K562 (cell line): ENCODE results near the gene C1orf174. TPM values are rescaled to one million over a fixed set of nuclear protein-coding genes. Genes with fewer than 3 reads are reported as not detected.
A peak's percentile ranks its signal among the peaks of the same experiment; 100 is the strongest.

ENCODE experiments used
- ATAC-seq: fragments of 200-7000 bp; cut with Tn5 transposase; 3 replicates; pipeline ENCODE4 v1.9.1; 2020; ENCODE audit warnings: moderate library complexity
- BruUV-seq: library from RNA; stranded (reverse); fragments of 400-500 nt; replicated peaks from 2 replicates; lab custom pipeline; 2021; lab: Mats Ljungman, UMichigan
- CTCF ChIA-PET: fragments of 300-600 bp; formaldehyde crosslinking; extraction: SDS; loops from one replicate; lab custom pipeline; 2021; ENCODE audit warnings: low intra/inter-chr PET ratio; lab: Yijun Ruan, JAX
- POLR2A ChIA-PET: fragments of 300-600, 350-650 bp; sonication (Branson Sonifier 250); formaldehyde crosslinking; extraction: SDS; loops from one replicate; lab custom pipeline; 2021; ENCODE audit warnings: antibody characterized with exemption, inconsistent platforms; lab: Yijun Ruan, JAX
- DNase-seq, 4 experiments: peaks; one replicate each; pipeline versions ENCODE4 v3.0.0 to v3.0.0-alpha.2; 2011 to 2018; ENCODE audit warnings: low spot score in 3 of 4, mixed read lengths in 3 of 4; ENCODE audit errors: extremely low read depth in 1 of 4
- FAIRE-seq: peaks from 2 replicates; lab custom pipeline; 2011; peaks lifted over from hg19 to GRCh38; lab: Jason Lieb, UNC
- H2AFZ ChIP-seq: 2 replicates; pipeline ENCODE4 v1.6.0; 2011; ENCODE audit warnings: low read depth, low read length, control low read depth, inconsistent platforms
- H3K27ac ChIP-seq: fragments of 200-600 bp; 3 replicates; pipeline ENCODE4 v1.8.0; 2011; ENCODE audit warnings: low read depth, mild to moderate bottlenecking, control low read depth, inconsistent platforms, low read length, moderate library complexity, mixed read lengths; ENCODE audit errors: extremely low read depth
- H3K27me3 ChIP-seq, 2 experiments: fragments of 300-600 bp in 1 of 2; 2 replicates in 1 of 2; 3 replicates in 1 of 2; pipeline versions ENCODE4 v1.6.0 to v1.8.0; 2011; ENCODE audit warnings: inconsistent platforms in 2 of 2, low read length in 2 of 2, mild to moderate bottlenecking in 1 of 2, mixed read lengths in 1 of 2, moderate library complexity in 1 of 2; ENCODE audit not compliant: control insufficient read depth in 2 of 2, insufficient read depth in 2 of 2
- H3K36me3 ChIP-seq: fragments of 300-600 bp; 3 replicates; pipeline ENCODE4 v1.8.0; 2011; ENCODE audit warnings: mild to moderate bottlenecking, low read length, inconsistent platforms; ENCODE audit not compliant: control insufficient read depth, insufficient read depth
- H3K4me1 ChIP-seq, 2 experiments: fragments of 200-600 bp in 1 of 2; replicated peaks in 1 of 2; 2 replicates in 1 of 2; 3 replicates in 1 of 2; pipeline versions ENCODE4 v1.5.1 to v1.8.0; 2011; ENCODE audit warnings: inconsistent platforms in 2 of 2, low read length in 2 of 2, mild to moderate bottlenecking in 1 of 2, mixed read lengths in 1 of 2, moderate library complexity in 1 of 2; ENCODE audit not compliant: control insufficient read depth in 2 of 2, insufficient read depth in 2 of 2
- H3K4me2 ChIP-seq: 2 replicates; pipeline ENCODE4 v1.6.1; 2011; ENCODE audit warnings: low read length, control low read depth, inconsistent platforms, mixed read lengths; ENCODE audit not compliant: insufficient read depth
- H3K4me3 ChIP-seq: fragments of 200-600 bp; sonication (generic), shearing (Covaris generic); 2 replicates; pipeline ENCODE4 v1.5.1; 2016; ENCODE audit warnings: control low read depth, inconsistent platforms
- H3K79me2 ChIP-seq: fragments of 200-600 bp; 3 replicates; pipeline ENCODE4 v1.8.0; 2011; ENCODE audit warnings: low read length, inconsistent platforms; ENCODE audit not compliant: control insufficient read depth, insufficient read depth
- H3K9ac ChIP-seq, 2 experiments: 2 replicates each; pipeline versions ENCODE4 v1.6.0 to v1.6.1; 2011; ENCODE audit warnings: low read depth in 2 of 2, low read length in 2 of 2, control low read depth in 1 of 2, inconsistent platforms in 1 of 2, mild to moderate bottlenecking in 1 of 2, mixed read lengths in 1 of 2; ENCODE audit not compliant: insufficient read depth in 1 of 2
- H3K9me1 ChIP-seq: one replicate; pipeline ENCODE4 v1.6.0; 2011; ENCODE audit warnings: inconsistent platforms, mild to moderate bottlenecking, low read length, moderate library complexity; ENCODE audit not compliant: control insufficient read depth, insufficient read depth
- H3K9me3 ChIP-seq: replicated peaks from 2 replicates; pipeline ENCODE4 v1.5.1; 2011; ENCODE audit warnings: low read depth, low read length, inconsistent platforms; ENCODE audit not compliant: control insufficient read depth, insufficient read depth
- H4K20me1 ChIP-seq: replicated peaks from 2 replicates; pipeline ENCODE4 v1.6.1; 2011; ENCODE audit warnings: low read length, inconsistent platforms, mixed read lengths; ENCODE audit not compliant: control insufficient read depth, insufficient read depth
- CEBPB ChIP-seq: fragments of 450-650 bp; IDR thresholded peaks from 2 replicates; pipeline ENCODE4 v1.6.1; 2016; ENCODE audit warnings: missing genetic modification characterization, missing compliant biosample characterization
- NFYB ChIP-seq: IDR thresholded peaks from 2 replicates; pipeline ENCODE4 v1.6.1; 2011; ENCODE audit warnings: mild to moderate bottlenecking, moderate library complexity; ENCODE audit not compliant: insufficient read length; ENCODE audit errors: extremely low read depth
- WGBS: fragments of 100-300 bp; shearing (Covaris generic); methylation state at CpG from one replicate; pipeline ENCODE4 v1.1.6; 2016; ENCODE audit warnings: low coverage, mixed read lengths; ENCODE audit not compliant: insufficient coverage; ENCODE audit errors: missing lambda C conversion rate; 5-methylcytosine and 5-hydroxymethylcytosine counted together
- in situ Hi-C: fragments of 300-500 bp; cut with MboI; formaldehyde crosslinking; loops from 4 replicates; pipeline ENCODE4 v1.15.0; 2018; ENCODE audit warnings: inconsistent platforms, mixed read lengths
- intact Hi-C: fragments of 100-400 bp; cut with micrococcal nuclease; formaldehyde crosslinking; loops from 2 replicates; pipeline ENCODE4 v1.14.2; 2022
- polyA plus RNA-seq, 8 experiments: library from polyadenylated mRNA; depleted of rRNA in 4 of 8; stranded (reverse) in 5 of 8; unstranded in 3 of 8; fragments of >200 nt; fragmentation: Nextera tagmentation in 2 of 8; fragmentation: Illumina TruSeq in 1 of 8; extraction: Ambion mirVana in 2 of 8; extraction: Trizol in 1 of 8; gene quantifications; 2 replicates each; pipeline versions ENCODE4 v1.2.1 to v1.2.3, GENCODE V29; 2011 to 2014; ENCODE audit warnings: inconsistent platforms in 1 of 8, missing spikeins in 1 of 8
- total RNA-seq, 7 experiments: library from RNA; depleted of rRNA in 6 of 7; stranded (reverse); fragments of >200 nt in 6 of 7; fragmentation: Illumina TruSeq in 2 of 7; extraction: Trizol in 2 of 7; gene quantifications; 2 replicates each; pipeline versions ENCODE4 v1.2.1 to v1.2.3, GENCODE V29; 2011 to 2021; ENCODE audit warnings: low replicate concordance in 1 of 7
- TF ChIP-seq, protein P1 (sequence below): sonication (generic); formaldehyde crosslinking; IDR thresholded peaks from 2 replicates; pipeline ENCODE4 v1.4.0; 2020; ENCODE audit warnings: mild to moderate bottlenecking, missing genetic modification reagents

The C1orf174 gene
- total and polyA plus RNA-seq, 9 of the 15 experiments (the other 6 are each of a cell fraction or from before 2014, with no cell fraction given): 38.5 to 64.9 (median 45.4) TPM

DNA sequence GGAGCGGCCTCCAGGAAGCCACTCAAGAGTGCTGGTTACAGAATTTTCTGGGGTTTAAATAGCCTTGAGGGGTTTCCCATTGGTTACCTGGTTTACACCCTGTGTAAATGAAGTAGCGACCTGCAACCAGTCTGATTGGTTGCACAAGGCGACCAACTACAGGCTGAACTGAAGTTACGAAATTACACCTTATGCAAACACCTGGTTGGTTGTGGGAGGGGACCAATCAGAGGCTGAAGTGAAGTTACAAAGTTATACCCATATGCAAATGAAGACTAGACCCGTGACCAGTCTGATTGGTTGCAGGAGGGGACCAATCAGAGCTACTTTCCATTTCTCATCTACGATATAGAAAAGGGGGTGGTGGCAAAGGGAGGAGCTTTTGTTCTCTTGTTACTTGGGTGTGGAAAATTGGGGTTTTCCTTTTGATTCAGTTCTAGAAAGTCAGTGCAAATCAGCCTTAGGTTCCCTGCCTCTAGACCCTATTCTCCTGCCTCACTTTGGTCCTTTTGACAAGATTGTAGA is 22.2 kb upstream of the C1orf174 start:
- ChIA-PET CTCF (no interaction called here), POLR2A (interaction anchor here (0.6 kb wide), 2 partner anchors 22 to 951 kb away, joined by 3 read pairs; no protein-coding TSS in a partner anchor)
- H3K4me1 ChIP-seq: no peaks in the 10 kb centered on the region; a peak in 1 of 5 replicates
- H3K79me2 ChIP-seq: no peaks in the 10 kb centered on the region
- DNase-seq (peak; percentile 39 to 59 (median 40)), ATAC-seq (peak; percentile 95), FAIRE-seq (peak; percentile 81)
- H3K4me3 ChIP-seq: no peak overlapping the region
- H3K27me3 ChIP-seq: peaks cover 14 to 49% of the 10 kb centered on the region in 2 experiments; a peak in 4 of 5 replicates
- in situ Hi-C loops (no loop called here), intact Hi-C loops (no loop called here)
- no peak overlapping the region for H3K9ac ChIP-seq
- BruUV-seq: no TSS peak
- H3K9me1 ChIP-seq: no peaks in the 10 kb centered on the region
- H3K9me3 ChIP-seq: peaks cover 2% of the 10 kb centered on the region; the same call in 1 of the 2 replicates
- no peaks in the 10 kb centered on the region for H4K20me1 ChIP-seq
- H3K27ac ChIP-seq: no peak overlapping the region
- 0% methylated on average over 6 of the region's 6 CpGs for WGBS
- no peaks in the 10 kb centered on the region for H3K36me3 ChIP-seq
- no peak overlapping the region for H2AFZ ChIP-seq
- TF ChIP-seq, protein P1, sequence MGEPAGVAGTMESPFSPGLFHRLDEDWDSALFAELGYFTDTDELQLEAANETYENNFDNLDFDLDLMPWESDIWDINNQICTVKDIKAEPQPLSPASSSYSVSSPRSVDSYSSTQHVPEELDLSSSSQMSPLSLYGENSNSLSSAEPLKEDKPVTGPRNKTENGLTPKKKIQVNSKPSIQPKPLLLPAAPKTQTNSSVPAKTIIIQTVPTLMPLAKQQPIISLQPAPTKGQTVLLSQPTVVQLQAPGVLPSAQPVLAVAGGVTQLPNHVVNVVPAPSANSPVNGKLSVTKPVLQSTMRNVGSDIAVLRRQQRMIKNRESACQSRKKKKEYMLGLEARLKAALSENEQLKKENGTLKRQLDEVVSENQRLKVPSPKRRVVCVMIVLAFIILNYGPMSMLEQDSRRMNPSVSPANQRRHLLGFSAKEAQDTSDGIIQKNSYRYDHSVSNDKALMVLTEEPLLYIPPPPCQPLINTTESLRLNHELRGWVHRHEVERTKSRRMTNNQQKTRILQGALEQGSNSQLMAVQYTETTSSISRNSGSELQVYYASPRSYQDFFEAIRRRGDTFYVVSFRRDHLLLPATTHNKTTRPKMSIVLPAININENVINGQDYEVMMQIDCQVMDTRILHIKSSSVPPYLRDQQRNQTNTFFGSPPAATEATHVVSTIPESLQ (CRISPR knock-in tag): no peak
- TF ChIP-seq NFYB (peak; percentile 61), CEBPB (tag) (peak; percentile 82)
- H3K4me2 ChIP-seq: 0 out of 2 replicates have a peak overlapping the region, but pooled peaks have one; percentile 5
